H1 (cell line): ENCODE data around the gene LMAN1L. TPM values are rescaled to one million over a fixed set of nuclear protein-coding genes. Genes with fewer than 3 reads are reported as not detected.

ENCODE experiments used
- CTCF ChIA-PET: fragments of 300-600 bp; sonication (Branson Sonifier 250); formaldehyde crosslinking; loops from one replicate; lab custom pipeline; 2021; ENCODE audit not compliant: partially characterized antibody; lab: Charles Lee
- POLR2A ChIA-PET: fragments of 300-600 bp; sonication (Branson Sonifier 250); formaldehyde crosslinking; loops from one replicate; lab custom pipeline; 2021; ENCODE audit warnings: inconsistent platforms; ENCODE audit not compliant: partially characterized antibody; lab: Charles Lee
- DNase-seq, 2 experiments: peaks; one replicate each; pipeline versions ENCODE4 v3.0.0 to v3.0.0-alpha.2; 2010 to 2022; ENCODE audit warnings: low spot score in 2 of 2, low read depth in 1 of 2, mixed read lengths in 1 of 2
- FAIRE-seq: peaks from 2 replicates; lab custom pipeline; 2011; peaks lifted over from hg19 to GRCh38; lab: Jason Lieb, UNC
- H2AFZ ChIP-seq: 2 replicates; pipeline ENCODE4 v1.8.1; 2012; ENCODE audit warnings: low read length, inconsistent platforms
- H2AK5ac ChIP-seq: 2 replicates; pipeline ENCODE4 v1.6.1; 2013; ENCODE audit warnings: low read depth, low read length
- H2BK120ac ChIP-seq: replicated peaks from 2 replicates; pipeline ENCODE3; 2013; ENCODE audit warnings: low read depth, low read length, inconsistent platforms
- H2BK12ac ChIP-seq: 2 replicates; pipeline ENCODE4 v1.6.1; 2013; ENCODE audit warnings: low read depth, low read length
- H2BK15ac ChIP-seq: 2 replicates; pipeline ENCODE4 v1.6.1; 2013; ENCODE audit warnings: low read length
- H2BK20ac ChIP-seq: 2 replicates; pipeline ENCODE4 v1.6.1; 2013; ENCODE audit warnings: low read length
- H2BK5ac ChIP-seq: 2 replicates; pipeline ENCODE4 v1.6.1; 2013; ENCODE audit warnings: low read depth, low read length
- H3K14ac ChIP-seq: 2 replicates; pipeline ENCODE4 v1.6.1; 2013; ENCODE audit warnings: inconsistent platforms; ENCODE audit not compliant: insufficient read length
- H3K18ac ChIP-seq: 2 replicates; pipeline ENCODE4 v1.6.1; 2013; ENCODE audit warnings: low read length; ENCODE audit errors: extremely low read depth
- H3K23ac ChIP-seq: 2 replicates; pipeline ENCODE4 v1.6.1; 2013; ENCODE audit warnings: inconsistent platforms; ENCODE audit not compliant: insufficient read length
- H3K23me2 ChIP-seq: 2 replicates; pipeline ENCODE4 v1.6.1; 2013; ENCODE audit warnings: low read depth, low read length
- H3K27ac ChIP-seq: 2 replicates; pipeline ENCODE4 v1.6.1; 2011; ENCODE audit warnings: low read depth, low read length, inconsistent platforms
- H3K27me3 ChIP-seq, 4 experiments: replicated peaks in 1 of 4; 1 replicate in 1 of 4; 2 replicates in 3 of 4; pipeline versions ENCODE4 v1.6.1 to v1.8.1; 2011 to 2013; ENCODE audit warnings: low read length in 3 of 4, mild to moderate bottlenecking in 3 of 4, inconsistent platforms in 2 of 4, mixed read lengths in 2 of 4, moderate library complexity in 1 of 4; ENCODE audit not compliant: control insufficient read depth in 3 of 4, insufficient read depth in 3 of 4; ENCODE audit errors: extremely low read depth in 1 of 4
- H3K36me3 ChIP-seq, 4 experiments: 2 replicates each; pipeline versions ENCODE4 v1.6.1 to v1.8.1; 2011 to 2013; ENCODE audit warnings: mild to moderate bottlenecking in 4 of 4, low read length in 3 of 4, moderate library complexity in 2 of 4, control low read depth in 1 of 4, inconsistent platforms in 1 of 4; ENCODE audit not compliant: insufficient read depth in 4 of 4, control insufficient read depth in 2 of 4
- H3K4ac ChIP-seq: replicated peaks from 2 replicates; pipeline ENCODE3; 2013; ENCODE audit warnings: low read length, low read depth, mixed read lengths, inconsistent platforms; ENCODE audit not compliant: insufficient read length
- H3K4me1 ChIP-seq, 4 experiments: replicated peaks in 1 of 4; 1 replicate in 1 of 4; 2 replicates in 3 of 4; pipeline versions ENCODE4 v1.6.1 to v1.8.1; 2011 to 2013; ENCODE audit warnings: low read length in 3 of 4, inconsistent platforms in 2 of 4, mixed read lengths in 1 of 4; ENCODE audit not compliant: insufficient read depth in 4 of 4, control insufficient read depth in 3 of 4
- H3K4me2 ChIP-seq, 2 experiments: 2 replicates each; pipeline versions ENCODE4 v1.6.1 to v1.8.1; 2011 to 2013; ENCODE audit warnings: low read depth in 2 of 2, low read length in 2 of 2, control low read depth in 1 of 2, inconsistent platforms in 1 of 2, mild to moderate bottlenecking in 1 of 2; ENCODE audit not compliant: insufficient read depth in 1 of 2
- H3K4me3 ChIP-seq, 4 experiments: fragments of 200-600, 300-600 bp in 1 of 4; sonication (generic), shearing (Covaris generic), sonication (Bioruptor Twin) in 1 of 4; 2 replicates each; pipeline versions ENCODE4 v1.5.1 to v1.8.1; 2011 to 2016; ENCODE audit warnings: low read length in 4 of 4, low read depth in 3 of 4, control low read depth in 2 of 4, inconsistent platforms in 2 of 4, mild to moderate bottlenecking in 2 of 4, mixed read lengths in 1 of 4, moderate library complexity in 1 of 4; ENCODE audit not compliant: insufficient read depth in 2 of 4; ENCODE audit errors: extremely low read depth in 1 of 4
- H3K56ac ChIP-seq: replicated peaks from 2 replicates; pipeline ENCODE3; 2013; ENCODE audit warnings: low read depth, mild to moderate bottlenecking, mixed read lengths, low read length, inconsistent platforms; ENCODE audit not compliant: insufficient read length
- H3K79me1 ChIP-seq: 2 replicates; pipeline ENCODE4 v1.6.1; 2013; ENCODE audit warnings: low read depth, low read length, control low read depth
- H3K79me2 ChIP-seq, 2 experiments: 2 replicates each; pipeline versions ENCODE4 v1.6.1 to v1.8.1; 2012 to 2013; ENCODE audit warnings: low read length in 2 of 2, mild to moderate bottlenecking in 2 of 2, inconsistent platforms in 1 of 2; ENCODE audit not compliant: insufficient read depth in 2 of 2, control insufficient read depth in 1 of 2
- H3K9ac ChIP-seq, 4 experiments: replicated peaks in 1 of 4; 1 replicate in 1 of 4; 2 replicates in 3 of 4; pipeline versions ENCODE4 v1.6.1 to v1.8.1; 2011 to 2013; ENCODE audit warnings: low read depth in 3 of 4, low read length in 3 of 4, control low read depth in 2 of 4, mild to moderate bottlenecking in 2 of 4, moderate library complexity in 2 of 4, inconsistent platforms in 1 of 4; ENCODE audit errors: extremely low read depth in 1 of 4
- H3K9me3 ChIP-seq, 2 experiments: 2 replicates each; pipeline versions ENCODE4 v1.6.1 to v1.8.1; 2012 to 2013; ENCODE audit warnings: mild to moderate bottlenecking in 2 of 2, moderate library complexity in 2 of 2, control low read depth in 1 of 2, inconsistent platforms in 1 of 2, low read depth in 1 of 2, low read length in 1 of 2, mixed read lengths in 1 of 2; ENCODE audit not compliant: insufficient read depth in 2 of 2
- H4K20me1 ChIP-seq, 2 experiments: replicated peaks in 1 of 2; 2 replicates each; pipeline versions ENCODE3 to v1.8.1; 2011 to 2013; ENCODE audit warnings: inconsistent platforms in 2 of 2, low read length in 2 of 2, mild to moderate bottlenecking in 1 of 2; ENCODE audit not compliant: insufficient read depth in 2 of 2, control insufficient read depth in 1 of 2
- H4K5ac ChIP-seq: 2 replicates; pipeline ENCODE4 v1.6.1; 2013; ENCODE audit warnings: low read length, low read depth, mixed read lengths, inconsistent platforms; ENCODE audit not compliant: insufficient read length
- H4K8ac ChIP-seq: 2 replicates; pipeline ENCODE4 v1.8.0; 2013; ENCODE audit warnings: mild to moderate bottlenecking, moderate library complexity, low read length, inconsistent platforms; ENCODE audit not compliant: insufficient read depth; ENCODE audit errors: extremely low read depth
- H4K91ac ChIP-seq: replicated peaks from 2 replicates; pipeline ENCODE3; 2013; ENCODE audit warnings: low read length, mixed read lengths, inconsistent platforms; ENCODE audit not compliant: insufficient read length
- RXRA ChIP-seq: IDR thresholded peaks from 2 replicates; pipeline ENCODE4 v1.6.1; 2011; ENCODE audit warnings: low read depth, mild to moderate bottlenecking, low read length, moderate library complexity; ENCODE audit not compliant: insufficient read depth
- SIRT6 ChIP-seq: IDR thresholded peaks from one replicate; pipeline ENCODE4 v1.7.1; 2012; ENCODE audit warnings: low read length, inconsistent platforms
- SP4 ChIP-seq: IDR thresholded peaks from 2 replicates; pipeline ENCODE4 v1.6.1; 2012; ENCODE audit warnings: low read length, inconsistent platforms
- WGBS, 2 experiments: shearing (Covaris generic) in 1 of 2; methylation state at CpG; one replicate each; pipeline versions ENCODE4 v1.1.6 to v1.1.7; 2013 to 2015; ENCODE audit warnings: low lambda C conversion rate in 2 of 2, mixed read lengths in 2 of 2, inconsistent platforms in 1 of 2, low coverage in 1 of 2, missing lambda C conversion rate in 1 of 2; ENCODE audit not compliant: insufficient replicate concordance in 2 of 2, insufficient coverage in 1 of 2, insufficient read length in 1 of 2; ENCODE audit errors: extremely low coverage in 1 of 2, missing lambda C conversion rate in 1 of 2; 5-methylcytosine and 5-hydroxymethylcytosine counted together
- polyA plus RNA-seq, 7 experiments: library from polyadenylated mRNA; depleted of rRNA in 3 of 7; stranded (reverse) in 5 of 7; unstranded in 2 of 7; fragments of >200 nt in 5 of 7; fragments of 200-250 nt in 2 of 7; gene quantifications; 1 replicate in 5 of 7; 2 replicates in 1 of 7; 4 replicates in 1 of 7; pipeline versions ENCODE4 v1.2.1 to v1.2.3, GENCODE V29; 2011 to 2013; ENCODE audit warnings: missing spikeins in 2 of 7, mixed read lengths in 2 of 7
- total RNA-seq: library from RNA; stranded (reverse); fragmentation: NEBNext Ultra II Directional; extraction: Animal tissue kit (Norgen Biotek cat#: 25700); gene quantifications from 2 replicates; pipeline ENCODE4 v1.2.1, GENCODE V29; 2021

LMAN1L gene
- total and polyA plus RNA-seq, 2 of the 8 experiments (the other 6 are each of a cell fraction or from before 2014, with no cell fraction given) = not detected

GRCh38 chr15:74865316-74865715, 52.7 kb downstream of the LMAN1L start:
- H3K4me2 ChIP-seq = no peak overlapping the region
- CTCF ChIA-PET = interaction anchor here (1.0 to 1.1 kb wide), 2 partner anchors 43 to 233 kb away, joined by 3 read pairs; no protein-coding TSS in a partner anchor
- no peak overlapping the region for H4K5ac ChIP-seq
- H2BK120ac ChIP-seq = no peak overlapping the region
- H3K27me3 ChIP-seq = no peaks in the 10 kb centered on the region
- no peak overlapping the region for H4K8ac ChIP-seq
- POLR2A ChIA-PET = interaction anchor here (1.1 kb wide), 1 partner anchor 13 kb away, joined by 3 read pairs; no protein-coding TSS in a partner anchor
- H3K27ac ChIP-seq = no peak overlapping the region
- H4K91ac ChIP-seq = no peak overlapping the region
- no peak overlapping the region for H3K9ac ChIP-seq
- H2BK15ac ChIP-seq = no peak overlapping the region
- H3K4ac ChIP-seq = no peak overlapping the region
- DNase-seq = no peak
- no peak overlapping the region for H3K18ac ChIP-seq
- WGBS, 2 experiments = 75% methylated on average over 2 of the region's 2 CpGs; no CpG with 5 or more reads in 1 of the 2 experiments
- TF ChIP-seq RXRA = no peak
- TF ChIP-seq SP4 = no peak
- no peak for TF ChIP-seq SIRT6
- H2BK12ac ChIP-seq = no peak overlapping the region
- peaks cover 2% of the 10 kb centered on the region; the same call in 1 of the 2 replicates for H3K23me2 ChIP-seq
- H3K79me1 ChIP-seq = peaks cover 9% of the 10 kb centered on the region; the same call in 1 of the 2 replicates
- peaks cover 0 to 41% of the 10 kb centered on the region in 2 experiments; a peak in 2 of 4 replicates for H3K79me2 ChIP-seq
- H3K23ac ChIP-seq = no peak overlapping the region
- no peak overlapping the region for H3K4me3 ChIP-seq
- H2BK20ac ChIP-seq = no peak overlapping the region
- no peak overlapping the region for H2AFZ ChIP-seq
- H3K14ac ChIP-seq = no peak overlapping the region
- H4K20me1 ChIP-seq = peaks cover 3 to 9% of the 10 kb centered on the region in 2 experiments
- no peak overlapping the region for H2BK5ac ChIP-seq
- H3K36me3 ChIP-seq = no peaks in the 10 kb centered on the region
- no peak overlapping the region for H2AK5ac ChIP-seq
- H3K9me3 ChIP-seq = no peaks in the 10 kb centered on the region
- no peak for FAIRE-seq
- no peak overlapping the region for H3K56ac ChIP-seq
- no peaks in the 10 kb centered on the region for H3K4me1 ChIP-seq
